Duodenal mucosa (tissue), 2 donors: ENCODE results near the gene NOTCH3.

Experiments
- H3K27ac ChIP-seq: one replicate; pipeline ENCODE4 v1.7.0; 2013; ENCODE audit warnings: low read depth, low read length
- H3K27me3 ChIP-seq, 2 donors: one replicate each; pipeline ENCODE4 v1.7.0; 2013; ENCODE audit warnings: low read length in 2 of 2, control low read depth in 1 of 2; ENCODE audit not compliant: insufficient read depth in 2 of 2, control insufficient read depth in 1 of 2
- H3K36me3 ChIP-seq, 2 donors: one replicate each; pipeline ENCODE4 v1.7.0; 2013; ENCODE audit warnings: low read length in 2 of 2, control low read depth in 1 of 2; ENCODE audit not compliant: insufficient read depth in 2 of 2, control insufficient read depth in 1 of 2
- H3K4me1 ChIP-seq, 2 donors: one replicate each; pipeline ENCODE4 v1.7.0; 2013; ENCODE audit warnings: low read length in 2 of 2, control low read depth in 1 of 2; ENCODE audit not compliant: insufficient read depth in 2 of 2, control insufficient read depth in 1 of 2
- H3K4me3 ChIP-seq, 2 donors: one replicate each; pipeline ENCODE4 v1.7.0; 2013; ENCODE audit warnings: low read length in 2 of 2, low read depth in 1 of 2
- H3K9ac ChIP-seq, 2 donors: one replicate each; pipeline ENCODE4 v1.7.0; 2013; ENCODE audit warnings: low read length in 2 of 2, low read depth in 1 of 2
- H3K9me3 ChIP-seq, 2 donors: one replicate each; pipeline ENCODE4 v1.7.0; 2013; ENCODE audit warnings: low read length in 2 of 2, control low read depth in 1 of 2; ENCODE audit not compliant: control insufficient read depth in 1 of 2

The NOTCH3 gene

DNA sequence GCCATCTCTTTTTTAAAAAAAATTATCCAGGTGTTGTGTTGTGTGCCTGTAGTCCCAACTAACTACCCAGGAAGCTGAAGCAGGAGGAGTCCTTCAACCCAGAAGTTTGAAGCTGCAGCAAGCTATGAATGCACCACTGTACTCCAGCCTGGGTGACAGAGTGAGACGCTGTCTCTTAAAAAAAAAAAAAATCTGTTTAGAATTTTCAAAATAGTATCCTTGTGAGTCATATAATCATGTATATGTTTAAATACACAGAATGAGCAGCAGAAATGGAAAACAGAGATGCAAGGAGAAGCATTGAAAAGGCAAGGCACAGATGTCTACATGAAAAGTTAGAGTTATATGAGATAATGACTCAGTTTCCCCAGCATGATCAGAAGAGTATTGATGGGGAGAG, 62.4 kb downstream of the NOTCH3 start:
- Histone ChIP-seq H3K4me1 (no peaks in the 10 kb centered on the region), H3K27me3 (no peaks in the 10 kb centered on the region), H3K9me3 (no peaks in the 10 kb centered on the region), H3K36me3 (no peaks in the 10 kb centered on the region), H3K4me3 (no peak overlapping the region), H3K9ac (no peak overlapping the region), H3K27ac (no peak overlapping the region)

DNA sequence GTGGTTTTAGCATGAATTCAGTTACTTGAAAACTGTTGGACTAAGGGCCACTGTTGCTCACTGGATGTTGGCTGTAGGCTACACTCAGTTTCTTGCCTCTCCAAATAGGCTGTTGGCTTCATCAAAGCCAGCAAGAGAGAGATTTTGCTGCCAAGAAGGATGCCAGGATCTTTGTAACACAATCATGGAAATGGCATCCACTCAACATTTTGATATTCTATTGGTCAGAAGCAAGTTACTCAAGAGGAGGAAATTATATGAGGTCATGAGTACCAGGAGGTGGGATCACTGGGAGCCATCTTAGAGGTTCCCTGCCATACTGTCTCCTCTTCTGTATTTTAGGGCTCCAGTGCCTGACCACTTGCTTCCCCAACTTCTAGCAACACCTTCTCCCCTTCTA, 63.0 kb downstream of the NOTCH3 start:
- H3K36me3 ChIP-seq: no peaks in the 10 kb centered on the region

DNA sequence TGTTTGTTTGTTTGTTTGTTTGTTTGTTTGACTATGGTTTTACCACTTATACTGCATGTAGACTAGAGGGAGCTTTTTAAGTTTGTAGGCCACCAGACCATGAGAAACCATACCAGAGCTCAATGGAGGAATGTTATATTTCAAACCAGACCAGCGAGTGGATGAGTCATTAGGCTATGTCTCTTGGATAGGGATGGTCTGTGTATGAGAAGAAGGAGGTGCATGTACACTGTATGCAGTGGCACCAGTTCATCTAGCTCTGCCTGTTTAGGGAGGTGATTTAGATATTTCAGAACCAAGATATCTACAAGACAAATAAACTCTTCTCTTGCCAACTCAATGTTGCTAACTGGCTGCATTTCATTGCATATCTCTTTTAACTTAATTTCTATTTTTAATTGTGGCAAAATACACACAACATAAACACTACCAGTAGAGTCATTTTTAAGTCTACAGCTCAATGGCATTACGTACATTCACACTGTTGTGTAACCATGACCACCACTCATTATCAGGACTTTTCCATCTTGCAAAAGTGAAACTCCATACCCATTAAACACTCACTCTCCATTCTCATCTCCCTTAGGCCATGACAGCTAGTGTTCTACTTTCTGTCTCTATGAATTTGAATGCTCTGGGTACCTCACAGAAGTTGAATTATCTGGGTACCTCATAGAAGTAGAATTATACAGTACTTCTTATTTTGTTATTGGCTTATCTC, 64.4 kb downstream of the NOTCH3 start:
- no peaks in the 10 kb centered on the region for H3K4me1 ChIP-seq
- H3K36me3 ChIP-seq: no peaks in the 10 kb centered on the region
- no peak overlapping the region for H3K9ac ChIP-seq
- no peaks in the 10 kb centered on the region for H3K9me3 ChIP-seq
- no peak overlapping the region for H3K27ac ChIP-seq
- H3K27me3 ChIP-seq: no peaks in the 10 kb centered on the region
- H3K4me3 ChIP-seq: no peak overlapping the region

More for the DNA sequence above, 63.0 kb downstream of the NOTCH3 start:
- H3K4me3 ChIP-seq: no peak overlapping the region
- H3K27me3 ChIP-seq: no peaks in the 10 kb centered on the region
- H3K9me3 ChIP-seq: no peaks in the 10 kb centered on the region
- no peaks in the 10 kb centered on the region for H3K4me1 ChIP-seq
- no peak overlapping the region for H3K27ac ChIP-seq
- H3K9ac ChIP-seq: no peak overlapping the region

DNA sequence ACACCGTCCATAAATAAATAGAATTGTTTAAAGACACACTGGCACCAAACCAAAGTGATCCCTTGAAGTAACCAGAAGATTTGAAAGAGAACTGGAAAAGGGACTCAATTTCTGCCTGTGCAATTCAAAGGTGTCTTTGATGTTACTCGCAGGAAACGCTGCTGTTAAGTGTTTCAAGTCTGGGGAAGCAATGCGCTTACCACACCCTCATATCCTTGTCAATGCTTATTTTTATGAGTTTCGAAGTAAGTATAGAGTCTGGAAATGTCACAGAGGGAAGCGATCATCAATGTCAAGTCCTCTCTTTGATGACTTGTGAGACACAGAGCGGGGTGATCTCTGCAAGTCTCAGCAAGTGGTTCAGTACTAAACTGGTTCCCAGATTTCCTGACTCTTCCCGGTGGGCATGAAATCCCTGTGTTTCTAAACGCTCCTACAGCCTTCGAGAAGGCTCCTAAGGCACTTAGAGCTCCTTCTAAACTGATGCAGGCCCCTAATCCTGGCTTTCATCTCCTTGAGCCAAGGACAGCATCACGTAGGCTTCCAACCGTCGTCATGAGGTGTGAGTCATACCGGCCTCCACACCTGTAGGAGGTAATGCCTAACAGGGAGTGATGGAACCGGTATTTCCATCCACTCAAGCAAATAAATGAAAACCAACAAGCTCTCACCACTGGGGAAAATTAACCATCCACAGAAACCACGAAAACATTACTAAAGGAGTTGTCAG, 70.8 kb downstream of the NOTCH3 start:
- H3K4me3 ChIP-seq: no peak overlapping the region
- H3K9ac ChIP-seq: no peak overlapping the region
- H3K9me3 ChIP-seq: no peaks in the 10 kb centered on the region
- H3K36me3 ChIP-seq: no peaks in the 10 kb centered on the region
- no peaks in the 10 kb centered on the region for H3K27me3 ChIP-seq
- H3K27ac ChIP-seq: no peak overlapping the region
- H3K4me1 ChIP-seq: no peaks in the 10 kb centered on the region

DNA sequence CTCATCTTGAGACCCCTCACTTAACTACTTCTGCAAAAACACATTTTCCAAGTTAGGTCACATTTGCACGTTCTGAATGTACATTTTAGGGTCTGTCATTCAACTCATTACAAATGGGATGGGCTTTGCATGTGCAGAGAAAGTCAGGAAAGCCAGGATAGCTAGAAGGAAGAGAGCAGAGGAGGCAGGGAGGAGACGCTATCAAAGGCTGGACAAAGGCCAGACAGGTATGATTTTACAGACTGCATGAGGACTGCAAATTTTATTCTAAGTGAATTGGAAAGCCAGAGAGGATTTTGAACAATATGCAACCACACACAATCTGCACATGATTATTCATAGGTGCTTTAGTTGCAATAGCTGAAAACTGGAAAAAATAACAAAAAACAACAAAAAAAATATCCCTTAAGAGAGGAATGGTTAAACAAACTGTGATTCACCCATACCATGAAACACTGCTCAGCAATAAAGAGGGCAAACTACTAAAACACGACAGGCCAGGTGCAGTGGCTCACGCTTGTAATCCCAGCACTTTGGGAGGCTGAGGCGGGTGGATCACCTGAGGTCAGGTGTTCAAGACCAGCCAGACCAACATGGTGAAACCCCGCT, 72.5 kb downstream of the NOTCH3 start:
- H3K4me1 ChIP-seq: peaks cover 10 to 14% of the 10 kb centered on the region in 2 donors
- H3K27me3 ChIP-seq: no peaks in the 10 kb centered on the region
- H3K27ac ChIP-seq: no peak overlapping the region
- no peak overlapping the region for H3K9ac ChIP-seq
- H3K36me3 ChIP-seq: peaks cover 0 to under 1% of the 10 kb centered on the region in 2 donors
- H3K9me3 ChIP-seq: no peaks in the 10 kb centered on the region
- no peak overlapping the region for H3K4me3 ChIP-seq

DNA sequence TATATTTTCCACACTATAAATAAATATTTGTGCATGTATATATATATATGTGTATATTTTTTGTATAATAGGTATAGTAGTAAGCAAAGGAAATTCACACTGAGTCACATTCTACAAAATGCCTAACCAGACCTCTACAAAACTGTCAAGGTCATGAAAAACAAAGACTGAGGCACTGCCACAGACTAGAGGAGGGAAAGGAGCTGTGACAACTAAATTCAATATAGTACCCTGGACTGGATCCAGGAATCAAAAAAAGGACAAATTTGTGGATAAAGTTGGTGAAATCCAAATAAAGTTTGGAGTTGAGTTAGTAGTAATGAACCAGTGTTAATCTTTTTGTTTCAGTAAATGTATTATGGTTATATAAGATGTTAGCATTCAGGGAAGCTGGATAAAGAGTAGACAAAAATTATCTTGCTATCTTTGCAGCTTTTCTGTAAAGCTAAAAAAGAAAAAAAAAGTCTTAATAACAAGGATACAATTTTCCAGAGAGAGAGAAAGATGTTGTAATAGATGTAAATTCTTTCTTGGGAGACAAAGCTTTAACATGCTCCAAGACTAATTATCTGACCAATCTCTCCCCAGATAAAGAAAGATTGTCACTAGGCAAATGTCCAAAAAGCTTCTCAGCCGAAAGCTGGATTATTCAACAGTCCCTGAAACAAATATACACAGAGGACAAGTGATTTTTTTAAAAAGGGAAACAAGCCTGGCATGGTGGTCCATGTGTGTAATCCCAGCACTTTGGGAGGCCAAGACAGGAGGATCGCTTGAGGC, 74.5 kb downstream of the NOTCH3 start:
- no peak overlapping the region for H3K27ac ChIP-seq
- no peaks in the 10 kb centered on the region for H3K9me3 ChIP-seq
- peaks cover 10 to 14% of the 10 kb centered on the region in 2 donors for H3K4me1 ChIP-seq
- no peaks in the 10 kb centered on the region for H3K27me3 ChIP-seq
- peaks cover under 1 to 14% of the 10 kb centered on the region in 2 donors for H3K36me3 ChIP-seq
- H3K9ac ChIP-seq: no peak overlapping the region
- H3K4me3 ChIP-seq: peak overlapping the region in 1 of 2 donors; percentile 76

DNA sequence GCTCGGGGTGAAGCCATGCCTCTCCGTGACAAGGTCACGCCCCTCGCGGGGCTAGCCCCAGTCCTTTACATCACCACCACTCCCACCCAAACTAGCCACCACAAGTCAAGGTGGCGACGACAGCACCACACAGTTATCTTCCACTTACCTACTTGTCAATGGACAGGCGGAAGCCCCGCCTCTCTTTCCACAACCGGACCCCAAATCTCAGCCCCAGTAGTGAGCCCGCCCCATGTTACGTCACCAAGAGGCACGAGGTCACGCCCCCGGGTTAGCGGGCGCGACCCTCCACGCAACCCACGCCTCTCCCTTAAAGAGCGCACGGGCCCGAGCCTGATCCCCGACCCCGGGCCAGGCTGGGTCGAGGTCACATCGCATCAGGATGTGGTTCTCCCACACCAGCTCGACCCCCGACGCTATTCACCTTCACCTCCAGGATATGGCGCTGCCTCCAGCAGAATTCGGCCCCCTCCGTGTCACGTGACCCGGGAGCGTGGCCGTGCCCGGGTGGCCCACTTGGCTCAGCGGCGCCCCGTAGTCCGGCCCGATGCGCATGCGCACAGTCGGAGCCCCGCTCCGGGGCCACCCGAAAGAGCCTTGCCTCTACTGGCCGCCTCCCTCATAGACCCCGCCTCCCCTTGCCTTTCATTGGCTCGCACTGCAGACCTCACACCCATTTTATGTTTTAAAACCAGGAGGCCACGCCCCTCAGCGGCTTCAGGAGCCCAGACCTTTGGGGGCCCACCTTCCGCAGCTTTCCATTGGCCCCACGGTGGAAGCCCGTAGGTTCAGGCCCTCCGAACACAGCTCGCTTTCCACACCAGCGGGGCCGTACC, 75.3 kb downstream of the NOTCH3 start:
- Histone ChIP-seq H3K4me1 (peaks cover 10 to 14% of the 10 kb centered on the region in 2 donors), H3K36me3 (peaks cover 9 to 22% of the 10 kb centered on the region in 2 donors), H3K9me3 (no peaks in the 10 kb centered on the region), H3K4me3 (peak overlapping the region; percentile 76 to 91), H3K9ac (peak overlapping the region; percentile 87 to 94), H3K27ac (peak overlapping the region; percentile 98), H3K27me3 (no peaks in the 10 kb centered on the region)

DNA sequence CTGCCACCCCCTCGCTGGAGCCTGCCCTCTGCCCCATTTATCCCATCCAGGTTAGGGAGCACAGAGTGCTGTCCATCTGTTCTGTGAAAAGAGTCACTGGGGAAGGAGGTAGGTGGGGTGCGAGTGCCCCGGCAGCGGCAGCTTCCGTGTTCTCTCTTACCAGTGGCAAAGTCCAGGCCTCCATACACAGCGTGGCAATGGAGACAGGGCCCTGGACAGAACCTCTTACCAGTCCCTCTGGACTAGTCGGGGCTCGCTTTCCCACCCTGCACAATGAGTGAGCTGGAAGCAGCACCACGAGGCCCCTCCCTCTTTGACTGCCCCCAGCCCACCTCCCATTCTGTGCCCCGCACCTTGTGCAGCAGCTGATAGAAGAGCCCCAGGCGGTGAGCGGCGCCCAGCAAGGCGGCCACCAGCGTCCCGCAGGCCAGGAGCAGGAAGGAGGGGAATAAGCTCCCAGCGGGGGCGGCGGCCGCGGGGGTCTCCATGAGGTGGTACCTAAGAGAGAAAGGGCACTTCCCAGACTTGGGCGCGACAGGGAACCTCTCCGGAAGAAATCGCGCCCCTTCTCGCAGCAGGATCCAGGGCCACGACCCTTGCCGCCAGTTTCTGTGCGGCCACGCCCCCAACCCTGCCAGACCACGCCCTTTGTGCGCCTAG, 76.1 kb downstream of the NOTCH3 start:
- Histone ChIP-seq H3K4me3 (peak overlapping the region; percentile 76 to 91), H3K4me1 (peaks cover 10 to 14% of the 10 kb centered on the region in 2 donors), H3K27ac (peak overlapping the region; percentile 98), H3K9ac (peak overlapping the region; percentile 87 to 94), H3K36me3 (peaks cover 16 to 29% of the 10 kb centered on the region in 2 donors), H3K9me3 (no peaks in the 10 kb centered on the region), H3K27me3 (no peaks in the 10 kb centered on the region)

DNA sequence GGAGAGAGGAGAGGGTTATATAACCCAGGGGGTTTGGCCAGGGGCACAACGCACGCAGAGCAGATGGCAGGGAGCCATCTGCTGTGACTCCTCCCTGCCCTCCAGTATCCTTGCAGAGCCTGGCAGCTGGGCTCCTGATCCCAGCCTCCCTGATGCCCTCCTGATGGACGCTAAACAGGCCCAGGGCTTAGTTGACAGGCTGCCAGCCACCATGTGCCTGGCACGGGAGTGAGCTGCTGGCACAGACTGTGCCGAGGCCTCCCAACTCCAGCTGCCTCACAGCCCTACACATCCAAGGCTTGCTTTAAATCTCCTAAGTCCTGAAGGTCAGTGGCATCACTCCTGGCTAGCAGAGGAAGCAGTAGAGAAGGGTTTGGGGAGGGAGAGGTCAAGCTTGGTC, 76.9 kb downstream of the NOTCH3 start:
- Histone ChIP-seq H3K36me3 (peaks cover 19 to 37% of the 10 kb centered on the region in 2 donors), H3K4me3 (peak overlapping the region; percentile 76 to 91), H3K27ac (peak overlapping the region; percentile 98), H3K27me3 (no peaks in the 10 kb centered on the region), H3K4me1 (peaks cover 10 to 14% of the 10 kb centered on the region in 2 donors), H3K9me3 (no peaks in the 10 kb centered on the region), H3K9ac (peak overlapping the region; percentile 87 to 94)
